Glutamatergic neuron (in vitro differentiated cells): Measurements from ENCODE around the gene MAPKAP1. TPM values are rescaled to one million over a fixed set of nuclear protein-coding genes. Genes with fewer than 3 reads are reported as not detected.

Experiments
- DNase-seq: peaks from one replicate; pipeline ENCODE4 v3.0.0; 2022
- H3K27ac Mint-ChIP-seq: one replicate; pipeline ENCODE4 v1.8.0; 2020; ENCODE audit warnings: mild to moderate bottlenecking, mixed read lengths, inconsistent platforms; ENCODE audit not compliant: unreplicated experiment
- H3K27me3 Mint-ChIP-seq: one replicate; pipeline ENCODE4 v1.8.0; 2020; ENCODE audit warnings: mild to moderate bottlenecking, moderate library complexity, mixed read lengths, inconsistent platforms; ENCODE audit not compliant: unreplicated experiment
- H3K36me3 Mint-ChIP-seq: one replicate; pipeline ENCODE4 v1.8.0; 2020; ENCODE audit warnings: mild to moderate bottlenecking, mixed read lengths, inconsistent platforms; ENCODE audit not compliant: unreplicated experiment
- H3K4me1 Mint-ChIP-seq: one replicate; pipeline ENCODE4 v1.8.0; 2020; ENCODE audit warnings: mild to moderate bottlenecking, low read depth, mixed read lengths, inconsistent platforms; ENCODE audit not compliant: unreplicated experiment
- H3K4me3 Mint-ChIP-seq: one replicate; pipeline ENCODE4 v1.8.0; 2020; ENCODE audit warnings: mild to moderate bottlenecking, mixed read lengths, inconsistent platforms; ENCODE audit not compliant: unreplicated experiment
- H3K9me3 Mint-ChIP-seq: one replicate; pipeline ENCODE4 v1.8.0; 2020; ENCODE audit warnings: mild to moderate bottlenecking, moderate library complexity, mixed read lengths, inconsistent platforms; ENCODE audit not compliant: unreplicated experiment
- total RNA-seq: library from RNA; stranded (reverse); fragmentation: NEBNext Ultra II Directional; extraction: Animal tissue kit (Norgen Biotek cat#: 25700); gene quantifications from one replicate; pipeline ENCODE4 v1.2.1, GENCODE V29; 2021; ENCODE audit not compliant: unreplicated experiment
- TF ChIP-seq, protein P1 (sequence below): fragments of 200-600 bp; sonication (generic); IDR thresholded peaks from one replicate; pipeline ENCODE4 v1.5.0; 2021; ENCODE audit not compliant: partially characterized antibody, unreplicated experiment

The MAPKAP1 gene
- total RNA-seq, 1 donor from 2014 or later, result 59.6 TPM

DNA sequence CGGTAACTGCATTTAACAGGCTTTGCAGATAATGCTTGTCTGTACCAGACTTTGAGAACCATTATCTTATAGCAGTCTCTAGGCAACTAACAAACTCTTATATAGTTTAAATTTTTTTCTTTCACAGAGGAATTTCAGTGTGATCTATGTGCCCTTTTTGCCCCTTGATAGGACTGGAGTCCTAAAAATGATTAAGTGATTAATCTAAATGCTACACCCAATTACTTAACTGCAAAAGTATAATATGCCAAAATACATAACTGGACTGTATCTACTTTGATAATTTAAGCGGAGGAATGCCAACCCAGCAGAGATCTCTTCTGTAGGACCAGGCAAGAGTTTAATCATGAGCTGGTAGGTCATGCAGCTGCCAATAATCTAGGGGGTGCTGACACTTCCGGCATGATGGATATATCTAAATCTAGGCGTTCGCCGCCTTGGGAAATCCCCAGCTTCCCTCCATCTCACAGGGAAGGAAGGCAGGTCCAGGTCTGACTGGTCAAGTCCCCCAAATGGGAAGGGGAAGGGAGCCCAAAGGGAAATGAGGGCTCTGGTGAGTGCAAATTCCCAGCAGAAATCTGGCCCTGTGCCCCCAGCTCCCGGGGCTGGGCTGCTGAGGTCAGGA lies 239.8 kb downstream of the MAPKAP1 start:
- DNase-seq, result no peak
- no peak overlapping the region for H3K4me3 Mint-ChIP-seq
- no peak overlapping the region for H3K27ac Mint-ChIP-seq
- H3K9me3 Mint-ChIP-seq, result no peaks in the 10 kb centered on the region
- H3K4me1 Mint-ChIP-seq, result peaks cover 19% of the 10 kb centered on the region
- no peaks in the 10 kb centered on the region for H3K27me3 Mint-ChIP-seq
- TF ChIP-seq, protein P1, sequence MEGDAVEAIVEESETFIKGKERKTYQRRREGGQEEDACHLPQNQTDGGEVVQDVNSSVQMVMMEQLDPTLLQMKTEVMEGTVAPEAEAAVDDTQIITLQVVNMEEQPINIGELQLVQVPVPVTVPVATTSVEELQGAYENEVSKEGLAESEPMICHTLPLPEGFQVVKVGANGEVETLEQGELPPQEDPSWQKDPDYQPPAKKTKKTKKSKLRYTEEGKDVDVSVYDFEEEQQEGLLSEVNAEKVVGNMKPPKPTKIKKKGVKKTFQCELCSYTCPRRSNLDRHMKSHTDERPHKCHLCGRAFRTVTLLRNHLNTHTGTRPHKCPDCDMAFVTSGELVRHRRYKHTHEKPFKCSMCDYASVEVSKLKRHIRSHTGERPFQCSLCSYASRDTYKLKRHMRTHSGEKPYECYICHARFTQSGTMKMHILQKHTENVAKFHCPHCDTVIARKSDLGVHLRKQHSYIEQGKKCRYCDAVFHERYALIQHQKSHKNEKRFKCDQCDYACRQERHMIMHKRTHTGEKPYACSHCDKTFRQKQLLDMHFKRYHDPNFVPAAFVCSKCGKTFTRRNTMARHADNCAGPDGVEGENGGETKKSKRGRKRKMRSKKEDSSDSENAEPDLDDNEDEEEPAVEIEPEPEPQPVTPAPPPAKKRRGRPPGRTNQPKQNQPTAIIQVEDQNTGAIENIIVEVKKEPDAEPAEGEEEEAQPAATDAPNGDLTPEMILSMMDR, result no peak
- H3K36me3 Mint-ChIP-seq, result no peaks in the 10 kb centered on the region

DNA sequence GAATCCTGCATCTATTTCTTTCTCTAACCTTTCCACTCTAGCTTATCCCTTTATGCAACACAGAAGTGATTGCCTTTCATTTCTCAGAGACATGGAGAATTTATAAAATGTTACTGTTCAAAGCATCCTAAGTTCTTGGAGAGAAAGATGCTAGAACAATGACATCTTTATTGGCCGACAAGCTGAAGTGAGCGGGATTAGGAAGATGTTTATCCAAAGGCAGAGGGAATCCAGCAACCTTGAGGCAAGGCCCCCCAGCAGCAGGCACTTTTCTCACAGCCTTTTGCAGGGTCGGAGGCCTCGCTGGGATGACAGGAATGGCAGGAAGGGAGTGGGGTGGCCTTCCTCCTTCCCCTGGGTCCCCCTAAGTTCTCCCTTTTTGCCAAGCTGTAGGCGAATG lies 240.6 kb downstream of the MAPKAP1 start:
- Mint-ChIP-seq H3K4me1 (peaks cover 19% of the 10 kb centered on the region), H3K4me3 (no peak overlapping the region)
- TF ChIP-seq, protein P1, result no peak

DNA sequence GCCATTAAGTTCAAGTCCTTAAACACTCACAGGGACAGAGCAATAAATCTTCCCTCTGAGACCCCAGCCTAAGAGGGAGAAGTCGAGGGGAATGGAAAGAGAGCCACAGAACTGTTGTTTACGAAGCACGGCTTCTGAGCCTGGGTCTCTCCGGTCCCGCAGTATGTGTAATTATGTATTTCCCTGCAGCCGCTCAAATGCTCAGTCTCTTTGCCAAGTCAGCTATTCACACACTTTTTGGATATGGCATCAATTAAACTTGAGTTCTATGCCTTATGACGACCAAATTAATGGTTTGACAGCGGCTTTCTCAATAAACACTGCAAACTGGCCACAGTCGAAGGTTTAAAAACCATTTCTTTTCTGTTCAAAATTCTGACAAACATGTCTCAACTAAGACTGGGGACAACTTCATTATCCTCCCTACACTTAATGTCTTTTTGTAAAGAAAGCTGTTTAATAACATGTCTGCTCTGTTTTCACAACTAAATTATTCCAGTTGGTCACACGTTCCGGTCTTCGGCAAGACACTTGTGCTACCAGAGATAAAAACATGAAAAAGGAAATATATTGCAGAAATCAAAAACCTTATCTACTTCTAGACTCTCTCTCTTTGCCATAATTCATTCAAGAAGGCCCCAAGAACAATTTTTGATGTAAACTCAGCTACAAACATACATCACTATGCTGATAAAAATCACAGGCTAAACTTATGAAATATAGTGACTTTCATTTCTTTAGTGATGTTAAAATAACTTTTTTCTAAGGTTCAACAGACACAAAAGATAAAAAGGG lies 242.2 kb downstream of the MAPKAP1 start:
- no peak overlapping the region for H3K27ac Mint-ChIP-seq
- H3K27me3 Mint-ChIP-seq, result no peaks in the 10 kb centered on the region
- no peaks in the 10 kb centered on the region for H3K9me3 Mint-ChIP-seq
- TF ChIP-seq, protein P1, result no peak
- H3K4me3 Mint-ChIP-seq, result no peak overlapping the region
- H3K36me3 Mint-ChIP-seq, result peaks cover 9% of the 10 kb centered on the region
- peaks cover 12% of the 10 kb centered on the region for H3K4me1 Mint-ChIP-seq
- no peak for DNase-seq

More for the DNA sequence above, 240.6 kb downstream of the MAPKAP1 start:
- DNase-seq, result no peak
- no peaks in the 10 kb centered on the region for H3K9me3 Mint-ChIP-seq
- H3K27ac Mint-ChIP-seq, result no peak overlapping the region
- H3K27me3 Mint-ChIP-seq, result no peaks in the 10 kb centered on the region
- no peaks in the 10 kb centered on the region for H3K36me3 Mint-ChIP-seq

DNA sequence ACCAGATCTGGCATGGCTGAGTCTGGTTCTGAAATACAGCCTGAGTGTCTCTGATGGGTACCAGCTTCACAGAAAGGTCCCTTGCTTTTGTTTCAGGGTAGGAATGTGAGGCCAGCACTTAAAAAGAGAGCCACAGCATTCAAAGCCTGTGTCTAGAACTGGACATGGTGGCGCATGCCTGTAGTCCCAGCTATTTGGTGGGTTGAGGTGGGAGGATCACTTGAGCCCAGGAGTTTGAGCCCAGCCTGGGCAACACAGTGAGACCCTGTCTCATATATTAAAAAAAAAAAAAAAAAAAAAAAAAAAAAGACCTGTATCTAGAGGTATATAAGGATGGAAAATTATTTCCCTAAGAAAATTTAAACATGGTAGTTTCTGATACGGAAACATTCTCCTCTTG lies 243.1 kb downstream of the MAPKAP1 start:
- no peak for DNase-seq
- Mint-ChIP-seq H3K27ac (no peak overlapping the region), H3K9me3 (peaks cover 2% of the 10 kb centered on the region), H3K4me3 (no peak overlapping the region), H3K27me3 (peaks cover 2% of the 10 kb centered on the region), H3K36me3 (peaks cover 10% of the 10 kb centered on the region), H3K4me1 (peaks cover 12% of the 10 kb centered on the region)
- TF ChIP-seq, protein P1, result no peak

DNA sequence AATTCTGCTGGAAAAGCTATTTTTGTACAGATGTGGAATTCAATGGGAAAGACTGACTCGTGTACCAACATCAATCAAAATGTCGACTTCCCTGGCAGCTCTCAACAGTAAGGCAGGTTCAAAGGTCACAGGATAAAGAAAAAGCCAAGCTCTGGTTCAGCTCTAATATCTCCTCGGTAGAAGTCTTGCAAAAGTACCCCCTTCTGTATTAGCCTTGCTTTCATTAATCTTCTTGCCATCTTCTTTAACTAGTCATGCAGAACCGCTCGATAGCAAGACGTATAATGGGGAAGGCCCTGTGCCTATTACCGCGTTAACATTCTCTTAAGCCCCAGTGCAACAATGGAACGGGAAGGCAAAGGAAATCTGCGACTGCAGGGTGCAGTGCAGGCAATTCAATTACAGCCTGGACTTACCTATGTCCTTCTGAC lies 244.1 kb downstream of the MAPKAP1 start:
- H3K36me3 Mint-ChIP-seq, result peaks cover 14% of the 10 kb centered on the region
- no peak overlapping the region for H3K4me3 Mint-ChIP-seq
- H3K27me3 Mint-ChIP-seq, result peaks cover 4% of the 10 kb centered on the region
- no peak for DNase-seq
- peaks cover 10% of the 10 kb centered on the region for H3K4me1 Mint-ChIP-seq
- TF ChIP-seq, protein P1, result no peak
- no peak overlapping the region for H3K27ac Mint-ChIP-seq
- H3K9me3 Mint-ChIP-seq, result peaks cover 7% of the 10 kb centered on the region
